Measurements from ENCODE around the gene DDX56. TPM values are rescaled to one million over a fixed set of nuclear protein-coding genes. Genes with fewer than 3 reads are reported as not detected.

Gene DDX56
- total and polyA plus RNA-seq, 2 of the 13 experiments (the other 11 are each of a cell fraction or from before 2014, with no cell fraction given), result 82.6 to 120 TPM

GRCh38 chr7:44621034-44621749, 47.5 kb upstream of the DDX56 start (continued):
- TF ChIP-seq SNRNP70 (IDR thresholded peaks at IDR 0.05; ENCODE audit: low read depth, low read length) (no peak), REL (CRISPR knock-in tag; conservative IDR thresholded peaks at IDR 0.05) (no peak)
- TF ChIP-seq, protein P1, sequence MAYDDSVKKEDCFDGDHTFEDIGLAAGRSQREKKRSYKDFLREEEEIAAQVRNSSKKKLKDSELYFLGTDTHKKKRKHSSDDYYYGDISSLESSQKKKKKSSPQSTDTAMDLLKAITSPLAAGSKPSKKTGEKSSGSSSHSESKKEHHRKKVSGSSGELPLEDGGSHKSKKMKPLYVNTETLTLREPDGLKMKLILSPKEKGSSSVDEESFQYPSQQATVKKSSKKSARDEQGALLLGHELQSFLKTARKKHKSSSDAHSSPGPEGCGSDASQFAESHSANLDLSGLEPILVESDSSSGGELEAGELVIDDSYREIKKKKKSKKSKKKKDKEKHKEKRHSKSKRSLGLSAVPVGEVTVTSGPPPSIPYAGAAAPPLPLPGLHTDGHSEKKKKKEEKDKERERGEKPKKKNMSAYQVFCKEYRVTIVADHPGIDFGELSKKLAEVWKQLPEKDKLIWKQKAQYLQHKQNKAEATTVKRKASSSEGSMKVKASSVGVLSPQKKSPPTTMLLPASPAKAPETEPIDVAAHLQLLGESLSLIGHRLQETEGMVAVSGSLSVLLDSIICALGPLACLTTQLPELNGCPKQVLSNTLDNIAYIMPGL (CRISPR knock-in tag; IDR thresholded peaks at IDR 0.05; ENCODE audit: borderline replicate concordance in 1 of 2, low read depth in 1 of 2), result no peak

- no peak overlapping the region for H3K4me2 ChIP-seq (ENCODE audit: low read depth, low read length)
- in situ Hi-C loops (cut with HindIII; ENCODE audit: extremely low pct_ligation_motif_present, low pct_unique_long_range_greater_than_20kb) (no loop called here), intact Hi-C loops (cut with micrococcal nuclease; ENCODE audit: unreplicated experiment) (no loop called here)
- no peaks in the 10 kb centered on the region for H3K9me3 ChIP-seq (ENCODE audit: low read length)
- DNase-seq (ENCODE audit: low spot score) (no peak), FAIRE-seq (no peak), ATAC-seq (no peak)
- ChIA-PET POLR2A (no interaction called here), CTCF (ENCODE audit: low intra/inter-chr PET ratio, low total read pairs) (no interaction called here)
- peaks cover 6% of the 10 kb centered on the region; the same call in 1 of the 2 replicates for H4K20me1 ChIP-seq (ENCODE audit: insufficient read depth, low read length)
- H3K9ac ChIP-seq (ENCODE audit: insufficient read depth, low read depth, low read length), result no peak overlapping the region
- H3K27me3 ChIP-seq (ENCODE audit: control insufficient read depth in 1 of 2, insufficient read depth in 2 of 2, low read length in 2 of 2), result no peaks in the 10 kb centered on the region
- 90% methylated on average over 3 of the region's 3 CpGs for WGBS (ENCODE audit: low lambda C conversion rate)
- H3K79me2 ChIP-seq (ENCODE audit: insufficient read depth, low read length), result peaks cover 89% of the 10 kb centered on the region
- BruUV-seq (replicated peaks), result no TSS peak
- H3K27ac ChIP-seq (ENCODE audit: extremely low read length, insufficient read depth, low read length), result no peak overlapping the region
- H3K4me3 ChIP-seq (replicated peaks in 1 of 3; ENCODE audit: insufficient read depth in 1 of 3, low read depth in 2 of 3, low read length in 3 of 3), result no peak overlapping the region
- no peak overlapping the region for H2AFZ ChIP-seq (ENCODE audit: low read length)
- peaks cover 47% of the 10 kb centered on the region for H3K4me1 ChIP-seq (ENCODE audit: insufficient read depth, low read length)
- H3K36me3 ChIP-seq (replicated peaks in 1 of 2; ENCODE audit: control insufficient read depth in 1 of 2, insufficient read depth in 2 of 2, low read length in 2 of 2), result 0 out of 5 replicates have a peak, but pooled peaks cover 0 to 5% of the 10 kb centered on the region in 2 experiments
- no peak for TF ChIP-seq RBFOX2 (IDR thresholded peaks at IDR 0.05; ENCODE audit: low read depth, low read length)
- no peak for TF ChIP-seq YEATS4 (CRISPR knock-in tag; IDR thresholded peaks at IDR 0.05; ENCODE audit: borderline replicate concordance)
- no peak for TF ChIP-seq ZNF552 (CRISPR knock-in tag; IDR thresholded peaks at IDR 0.05; ENCODE audit: borderline replicate concordance)
- TF ChIP-seq ZNF709 (CRISPR knock-in tag; IDR thresholded peaks at IDR 0.05), result no peak
- no peak for TF ChIP-seq ZNF431 (CRISPR knock-in tag; IDR thresholded peaks at IDR 0.05; ENCODE audit: borderline replicate concordance, low read depth)
- no peak for TF ChIP-seq HNRNPUL1 (IDR thresholded peaks at IDR 0.05; ENCODE audit: low read depth, low read length)
- no peak for TF ChIP-seq E2F1 (CRISPR knock-in tag; IDR thresholded peaks at IDR 0.05)
- no peak for TF ChIP-seq ZNF124 (CRISPR knock-in tag; IDR thresholded peaks at IDR 0.05)
- no peak for TF ChIP-seq KLF13 (CRISPR knock-in tag; IDR thresholded peaks at IDR 0.05)
- no peak for TF ChIP-seq ZNF280D (CRISPR knock-in tag; IDR thresholded peaks at IDR 0.05)
- no peak for TF ChIP-seq ZNF691 (CRISPR knock-in tag; IDR thresholded peaks at IDR 0.05; ENCODE audit: borderline replicate concordance, low read depth)
- no peak for TF ChIP-seq ZNF749 (CRISPR knock-in tag; IDR thresholded peaks at IDR 0.05; ENCODE audit: borderline replicate concordance)
Measured at GRCh38 chr7:44618753-44619152, 45.0 kb upstream of the DDX56 start.

All from HepG2 (cell line).